GM23338 (cell line): ENCODE results near the gene RAB3IL1. TPM values are rescaled to one million over a fixed set of nuclear protein-coding genes. Genes with fewer than 3 reads are reported as not detected.

Experiments
- ATAC-seq: fragments of 200-7000 bp; cut with Tn5 transposase; 3 replicates; pipeline ENCODE4 v1.9.1; 2020
- DNase-seq: peaks from one replicate; pipeline ENCODE4 v3.0.0-alpha.2; 2015; ENCODE audit warnings: low spot score
- H2AFZ ChIP-seq: fragments of 200-600 bp; sonication (generic); 2 replicates; pipeline ENCODE4 v1.8.0; 2016; ENCODE audit warnings: antibody characterized with exemption, mild to moderate bottlenecking, moderate library complexity
- H3F3A ChIP-seq: fragments of 200-600 bp; sonication (generic); replicated peaks from 2 replicates; pipeline ENCODE4 v1.8.0; 2017; ENCODE audit warnings: antibody characterized with exemption, mixed run types, low read depth
- H3K27ac ChIP-seq: fragments of 200-600 bp; sonication (generic); 2 replicates; pipeline ENCODE4 v1.6.1; 2016; ENCODE audit warnings: low read depth
- H3K27me3 ChIP-seq: fragments of 200-600 bp; sonication (generic); 2 replicates; pipeline ENCODE4 v1.8.0; 2016; ENCODE audit warnings: mild to moderate bottlenecking, mixed run types, moderate library complexity; ENCODE audit not compliant: insufficient read depth
- H3K36me3 ChIP-seq: fragments of 200-600 bp; sonication (generic); 2 replicates; pipeline ENCODE4 v1.8.0; 2016; ENCODE audit warnings: mild to moderate bottlenecking; ENCODE audit not compliant: insufficient read depth
- H3K4me1 ChIP-seq: fragments of 200-600 bp; sonication (generic); 2 replicates; pipeline ENCODE4 v1.8.0; 2016; ENCODE audit warnings: mild to moderate bottlenecking, moderate library complexity; ENCODE audit not compliant: insufficient read depth
- H3K4me2 ChIP-seq: fragments of 200-600 bp; sonication (generic); 2 replicates; pipeline ENCODE4 v1.7.1; 2017; ENCODE audit warnings: mixed run types
- H3K4me3 ChIP-seq: fragments of 200-600 bp; sonication (generic); 2 replicates; pipeline ENCODE4 v1.6.1; 2016; ENCODE audit warnings: mixed run types
- H3K79me2 ChIP-seq: fragments of 200-600 bp; sonication (generic); replicated peaks from 2 replicates; pipeline ENCODE4 v1.8.0; 2017; ENCODE audit warnings: mild to moderate bottlenecking; ENCODE audit not compliant: insufficient read depth
- H3K9me2 ChIP-seq: fragments of 200-600 bp; sonication (generic); 2 replicates; pipeline ENCODE4 v1.8.0; 2017; ENCODE audit not compliant: insufficient read depth
- H4K20me1 ChIP-seq: fragments of 200-600 bp; sonication (generic); replicated peaks from 2 replicates; pipeline ENCODE4 v1.8.0; 2017; ENCODE audit warnings: mild to moderate bottlenecking; ENCODE audit not compliant: insufficient read depth
- H3K27ac Mint-ChIP-seq: 2 replicates; pipeline ENCODE4 v1.8.0; 2020; ENCODE audit warnings: inconsistent platforms, mild to moderate bottlenecking, moderate library complexity, mixed read lengths
- H3K27me3 Mint-ChIP-seq: 3 replicates; pipeline ENCODE4 v1.8.0; 2022; ENCODE audit warnings: low read depth, mild to moderate bottlenecking, moderate library complexity, mixed read lengths, inconsistent platforms; ENCODE audit not compliant: insufficient read depth, poor library complexity
- H3K36me3 Mint-ChIP-seq: 3 replicates; pipeline ENCODE4 v1.8.0; 2021; ENCODE audit warnings: low read depth, mild to moderate bottlenecking, inconsistent platforms, moderate library complexity, mixed read lengths
- H3K4me1 Mint-ChIP-seq: 3 replicates; pipeline ENCODE4 v1.8.0; 2020; ENCODE audit warnings: mild to moderate bottlenecking, inconsistent platforms, mixed read lengths
- H3K4me3 Mint-ChIP-seq: 3 replicates; pipeline ENCODE4 v1.8.0; 2021; ENCODE audit warnings: moderate library complexity, mild to moderate bottlenecking, inconsistent platforms, mixed read lengths
- H3K9me3 Mint-ChIP-seq: 3 replicates; pipeline ENCODE4 v1.8.0; 2020; ENCODE audit warnings: moderate library complexity, mild to moderate bottlenecking, inconsistent platforms, mixed read lengths
- CREB1 ChIP-seq: fragments of 250-450 bp; sonication (Bioruptor Pico); IDR thresholded peaks from 2 replicates; pipeline ENCODE4 v1.5.0; 2020; ENCODE audit warnings: low read depth, mild to moderate bottlenecking, moderate library complexity
- CTCF ChIP-seq, 2 experiments: fragments of 200-600 bp in 1 of 2; sonication (generic) in 1 of 2; conservative IDR thresholded peaks; 2 replicates each; pipeline versions ENCODE4 v1.5.1 to v1.6.1; 2016 to 2017; ENCODE audit warnings: antibody characterized with exemption in 2 of 2, low read depth in 2 of 2, mild to moderate bottlenecking in 2 of 2, moderate library complexity in 1 of 2
- ETS1 ChIP-seq: IDR thresholded peaks from 2 replicates; pipeline ENCODE4 v1.6.1; 2016; ENCODE audit warnings: antibody characterized with exemption
- EZH2phosphoT487 ChIP-seq: fragments of 200-600 bp; sonication (generic); IDR thresholded peaks from one replicate; pipeline ENCODE4 v1.8.1; 2018; ENCODE audit warnings: antibody characterized with exemption; ENCODE audit not compliant: unreplicated experiment
- JUNB ChIP-seq: IDR thresholded peaks from one replicate; pipeline ENCODE4 v1.6.1; 2016; ENCODE audit warnings: antibody characterized with exemption; ENCODE audit not compliant: unreplicated experiment
- NANOG ChIP-seq: IDR thresholded peaks from 2 replicates; pipeline ENCODE4 v1.6.1; 2016; ENCODE audit warnings: antibody characterized with exemption, borderline replicate concordance
- REST ChIP-seq: IDR thresholded peaks from one replicate; pipeline ENCODE4 v1.6.1; 2018; ENCODE audit warnings: antibody characterized with exemption; ENCODE audit not compliant: unreplicated experiment
- STAT1 ChIP-seq: IDR thresholded peaks from one replicate; pipeline ENCODE4 v1.6.1; 2016; ENCODE audit warnings: antibody characterized with exemption; ENCODE audit not compliant: unreplicated experiment
- ZNF114 ChIP-seq: fragments of 250-450 bp; sonication (Bioruptor Pico); IDR thresholded peaks from 2 replicates; pipeline ENCODE4 v1.5.0; 2020; ENCODE audit warnings: mild to moderate bottlenecking, moderate library complexity
- ZNF331 ChIP-seq: fragments of 250-450 bp; sonication (Bioruptor Pico); IDR thresholded peaks from 2 replicates; pipeline ENCODE4 v1.5.0; 2020; ENCODE audit warnings: low read depth, mild to moderate bottlenecking, moderate library complexity
- polyA plus RNA-seq: library from polyadenylated mRNA; unstranded; fragments of >200 nt; fragmentation: Nextera tagmentation; extraction: Ambion mirVana; gene quantifications from 2 replicates; pipeline ENCODE4 v1.2.1, GENCODE V29; 2016
- total RNA-seq: library from RNA; depleted of rRNA; stranded (reverse); fragments of >200 nt; shearing (Covaris generic); gene quantifications from 2 replicates; pipeline ENCODE4 v1.2.3, GENCODE V29; 2014

The RAB3IL1 gene
- total and polyA plus RNA-seq, 2 experiments from 2014 or later = 2.7 to 3.4 TPM

GRCh38 chr11:61900251-61900650, 17.1 kb downstream of the RAB3IL1 start:
- Histone ChIP-seq H3K4me1 (peaks cover 7% of the 10 kb centered on the region; the same call in 1 of the 2 replicates), H3K4me2 (no peak overlapping the region), H3K27ac (no peak overlapping the region), H4K20me1 (no peaks in the 10 kb centered on the region), H3K9me2 (no peaks in the 10 kb centered on the region), H3K4me3 (no peak overlapping the region), H3K27me3 (no peaks in the 10 kb centered on the region), H3K36me3 (no peaks in the 10 kb centered on the region), H3K79me2 (no peaks in the 10 kb centered on the region), H2AFZ (no peak overlapping the region), H3F3A (no peaks in the 10 kb centered on the region)
- Mint-ChIP-seq H3K9me3 (no peaks in the 10 kb centered on the region), H3K36me3 (no peaks in the 10 kb centered on the region; the same call in 2 of the 3 replicates), H3K4me3 (no peak overlapping the region), H3K27me3 (peaks cover 15% of the 10 kb centered on the region), H3K4me1 (peaks cover 36% of the 10 kb centered on the region), H3K27ac (no peak overlapping the region)
- no peak for ATAC-seq
- no peak for DNase-seq
- TF ChIP-seq NANOG (no peak), CTCF (conservative IDR thresholded peaks at IDR 0.05; ENCODE audit: low read depth in 2 of 2) (no peak), ETS1 (no peak), CREB1 (CRISPR knock-in tag) (no peak), ZNF331 (CRISPR knock-in tag) (no peak), JUNB (no peak), STAT1 (no peak)

GRCh38 chr11:61899146-61899841, 18.1 kb downstream of the RAB3IL1 start:
- H3K27ac Mint-ChIP-seq = peak overlapping the region; percentile 70; the same call in 1 of the 2 replicates
- no peaks in the 10 kb centered on the region for H3K36me3 ChIP-seq

More at GRCh38 chr11:61899146-61899841, 18.1 kb downstream of the RAB3IL1 start:
- no peak for TF ChIP-seq NANOG
- no peak for TF ChIP-seq ZNF331 (CRISPR knock-in tag)
- no peak for TF ChIP-seq ZNF114 (CRISPR knock-in tag)
- peak; percentile 96 to 99 for TF ChIP-seq CTCF (conservative IDR thresholded peaks at IDR 0.05; ENCODE audit: low read depth in 2 of 2)
- no peak for TF ChIP-seq REST
- no peak for TF ChIP-seq EZH2phosphoT487
- DNase-seq = peak; percentile 89
- no peaks in the 10 kb centered on the region for H3K9me2 ChIP-seq
- no peaks in the 10 kb centered on the region for H3K79me2 ChIP-seq
- H3K36me3 Mint-ChIP-seq = no peaks in the 10 kb centered on the region; the same call in 2 of the 3 replicates
- peaks cover 29% of the 10 kb centered on the region for H3K4me1 Mint-ChIP-seq
- H3F3A ChIP-seq = no peaks in the 10 kb centered on the region
- H3K9me3 Mint-ChIP-seq = no peaks in the 10 kb centered on the region; the same call in 2 of the 3 replicates
- peaks cover 14% of the 10 kb centered on the region for H3K27me3 Mint-ChIP-seq
- peak; percentile 85 for ATAC-seq
- H3K4me3 ChIP-seq = no peak overlapping the region
- peaks cover 7% of the 10 kb centered on the region; the same call in 1 of the 2 replicates for H3K4me1 ChIP-seq
- no peak overlapping the region for H3K27ac ChIP-seq
- H3K4me2 ChIP-seq = no peak overlapping the region
- H2AFZ ChIP-seq = no peak overlapping the region
- peak overlapping the region; percentile 3; the same call in 1 of the 3 replicates for H3K4me3 Mint-ChIP-seq
- H3K27me3 ChIP-seq = no peaks in the 10 kb centered on the region
- H4K20me1 ChIP-seq = no peaks in the 10 kb centered on the region
